ENCODE results near the gene CCDC137. TPM values are rescaled to one million over a fixed set of nuclear protein-coding genes. Genes with fewer than 3 reads are reported as not detected.

The CCDC137 gene
- polyA plus RNA-seq, 1 of the 3 experiments (the other 2 are of a cell fraction): 62.4 TPM

- H3K9me2 ChIP-seq: no peaks in the 10 kb centered on the region
- no peak overlapping the region for H3K27ac ChIP-seq (ENCODE audit: low read depth in 2 of 2, low read length in 1 of 2)
- no peak overlapping the region for H3K4me3 ChIP-seq (ENCODE audit: low read depth in 2 of 2, low read length in 1 of 2)
- H3F3A ChIP-seq (replicated peaks; ENCODE audit: insufficient read depth): peaks cover 3% of the 10 kb centered on the region
- H3K4me1 ChIP-seq (ENCODE audit: control insufficient read depth in 1 of 2, insufficient read depth in 2 of 2, low read depth in 1 of 2, low read length in 1 of 2): peaks cover 6 to 7% of the 10 kb centered on the region in 2 experiments; a peak in 2 of 4 replicates
- H3K27me3 ChIP-seq (ENCODE audit: insufficient read depth): no peaks in the 10 kb centered on the region; the same call in 1 of the 2 replicates
- peaks cover 3% of the 10 kb centered on the region; the same call in 1 of the 2 replicates for H3K9me3 ChIP-seq
- no peaks in the 10 kb centered on the region for H4K20me1 ChIP-seq (ENCODE audit: insufficient read depth)
- no peaks in the 10 kb centered on the region for H3K79me2 ChIP-seq (ENCODE audit: insufficient read depth)
- no peaks in the 10 kb centered on the region for H3K36me3 ChIP-seq (replicated peaks in 1 of 2; ENCODE audit: control insufficient read depth in 1 of 2, insufficient read depth in 2 of 2, low read length in 1 of 2)
- CTCF ChIA-PET: interaction anchor here (1.2 to 1.6 kb wide), 2 partner anchors 12 to 15 kb away, joined by 3 to 5 read pairs; partner anchors contain the start of genes NPLOC4 and TSPAN10
- no peak overlapping the region for H3K4me2 ChIP-seq
- TF ChIP-seq FOXM1 (IDR thresholded peaks at IDR 0.05; ENCODE audit: low read depth): no peak
- no peak for TF ChIP-seq EP300 (IDR thresholded peaks at IDR 0.05; ENCODE audit: borderline replicate concordance in 1 of 2, low read depth in 1 of 2, low read length in 1 of 2)
- TF ChIP-seq SIN3A (IDR thresholded peaks at IDR 0.05; ENCODE audit: borderline replicate concordance, low read depth, low read length): no peak
- TF ChIP-seq PBX3 (IDR thresholded peaks at IDR 0.05): no peak
- TF ChIP-seq EZH2phosphoT487 (IDR thresholded peaks at IDR 0.05; ENCODE audit: borderline replicate concordance, low read depth): no peak
- TF ChIP-seq CHD2 (IDR thresholded peaks at IDR 0.05; ENCODE audit: low read length, partially characterized antibody): no peak
- TF ChIP-seq CTCF (IDR thresholded peaks at IDR 0.05): no peak
- TF ChIP-seq YY1 (IDR thresholded peaks at IDR 0.05; ENCODE audit: low read depth): no peak
- TF ChIP-seq MEF2A (IDR thresholded peaks at IDR 0.05; ENCODE audit: borderline replicate concordance, low read depth): no peak
- TF ChIP-seq SMC3 (IDR thresholded peaks at IDR 0.05; ENCODE audit: low read depth, low read length): no peak
- no peak for TF ChIP-seq MAX (IDR thresholded peaks at IDR 0.05; ENCODE audit: low read depth)
- TF ChIP-seq MXI1 (IDR thresholded peaks at IDR 0.05; ENCODE audit: low read depth, low read length): no peak
- no peak for TF ChIP-seq USF2 (IDR thresholded peaks at IDR 0.05; ENCODE audit: borderline replicate concordance, low read depth, low read length)
- TF ChIP-seq FOXJ3 (CRISPR knock-in tag; IDR thresholded peaks at IDR 0.05): no peak
- no peak for TF ChIP-seq REST (IDR thresholded peaks at IDR 0.05; ENCODE audit: low read depth, low read length)
- 73% methylated on average over 14 of the region's 14 CpGs for WGBS (ENCODE audit: low lambda C conversion rate)
- no peak for DNase-seq
- H3K9ac ChIP-seq: no peak overlapping the region
- POLR2A ChIA-PET: no interaction called here
- no peak overlapping the region for H2AFZ ChIP-seq (ENCODE audit: low read depth)
Measured at GRCh38 chr17:81648707-81649085, 17.8 kb upstream of the CCDC137 start.
